HepG2 (cell line): Measurements from ENCODE around the gene UBL7. TPM values are rescaled to one million over a fixed set of nuclear protein-coding genes. Genes with fewer than 3 reads are reported as not detected.

Source experiments
- ATM ChIP-seq: fragments of 450-650 bp; IDR thresholded peaks from 2 replicates; pipeline ENCODE4 v1.7.1; 2017; ENCODE audit warnings: mild to moderate bottlenecking, borderline replicate concordance
- HNRNPL ChIP-seq: fragments of 200-400 bp; formaldehyde crosslinking; IDR thresholded peaks from 2 replicates; pipeline ENCODE4 v1.6.1; 2017; ENCODE audit warnings: mild to moderate bottlenecking, low read depth, low read length
- HOXD1 ChIP-seq: sonication (generic); formaldehyde crosslinking; IDR thresholded peaks from 2 replicates; pipeline ENCODE4 v1.5.0; 2020; ENCODE audit warnings: missing genetic modification reagents
- IKZF1 ChIP-seq: fragments of 450-650 bp; IDR thresholded peaks from 2 replicates; pipeline ENCODE4 v1.7.1; 2016
- KLF11 ChIP-seq: IDR thresholded peaks from 2 replicates; pipeline ENCODE4 v1.6.1; 2016; ENCODE audit warnings: missing compliant biosample characterization
- KLF6 ChIP-seq: IDR thresholded peaks from 2 replicates; pipeline ENCODE4 v1.8.0; 2016; ENCODE audit warnings: missing biosample characterization, missing genetic modification reagents
- MLXIP ChIP-seq: sonication (generic); formaldehyde crosslinking; IDR thresholded peaks from 2 replicates; pipeline ENCODE4 v1.9.0; 2021; ENCODE audit warnings: missing genetic modification reagents, borderline replicate concordance
- NFIB ChIP-seq: sonication (generic); formaldehyde crosslinking; IDR thresholded peaks from 2 replicates; pipeline ENCODE4 v1.9.0; 2021; ENCODE audit warnings: missing genetic modification reagents, mild to moderate bottlenecking, borderline replicate concordance
- RXRA ChIP-seq: sonication (generic); formaldehyde crosslinking; IDR thresholded peaks from 2 replicates; pipeline ENCODE4 v1.5.1; 2020; ENCODE audit warnings: missing genetic modification reagents
- SMARCE1 ChIP-seq: fragments of 450-650 bp; IDR thresholded peaks from 2 replicates; pipeline ENCODE4 v1.6.1; 2017; ENCODE audit warnings: borderline replicate concordance
- SNRNP70 ChIP-seq: fragments of 200-400 bp; formaldehyde crosslinking; IDR thresholded peaks from 2 replicates; pipeline ENCODE4 v1.6.1; 2017; ENCODE audit warnings: mild to moderate bottlenecking, low read depth, low read length, moderate library complexity
- ZBTB21 ChIP-seq: sonication (generic); formaldehyde crosslinking; IDR thresholded peaks from 2 replicates; pipeline ENCODE4 v1.4.0; 2020; ENCODE audit warnings: missing genetic modification reagents
- ZBTB42 ChIP-seq: sonication (generic); formaldehyde crosslinking; IDR thresholded peaks from 2 replicates; pipeline ENCODE4 v1.5.0; 2020; ENCODE audit warnings: mild to moderate bottlenecking, missing genetic modification reagents
- ZHX2 ChIP-seq, 2 experiments: sonication (generic) in 1 of 2; formaldehyde crosslinking in 1 of 2; IDR thresholded peaks; 2 replicates each; pipeline versions ENCODE4 v1.6.1 to v1.9.0; 2014 to 2022; ENCODE audit warnings: antibody characterized with exemption in 1 of 2, borderline replicate concordance in 1 of 2, inconsistent platforms in 1 of 2, low read depth in 1 of 2, missing genetic modification reagents in 1 of 2
- ZNF17 ChIP-seq: sonication (generic); formaldehyde crosslinking; IDR thresholded peaks from 2 replicates; pipeline ENCODE4 v1.5.0; 2020; ENCODE audit warnings: mild to moderate bottlenecking, missing genetic modification reagents
- ZNF232 ChIP-seq: sonication (generic); formaldehyde crosslinking; IDR thresholded peaks from 2 replicates; pipeline ENCODE4 v1.4.0; 2020; ENCODE audit warnings: missing genetic modification reagents, borderline replicate concordance
- ZNF367 ChIP-seq: sonication (generic); formaldehyde crosslinking; IDR thresholded peaks from 2 replicates; pipeline ENCODE4 v1.4.0; 2020; ENCODE audit warnings: missing genetic modification reagents, borderline replicate concordance
- ZNF503 ChIP-seq: sonication (generic); formaldehyde crosslinking; IDR thresholded peaks from 2 replicates; pipeline ENCODE4 v1.4.0; 2020; ENCODE audit warnings: missing genetic modification reagents
- ZNF749 ChIP-seq: sonication (generic); formaldehyde crosslinking; IDR thresholded peaks from 2 replicates; pipeline ENCODE4 v1.8.0; 2022; ENCODE audit warnings: mild to moderate bottlenecking, missing genetic modification reagents, moderate library complexity, borderline replicate concordance
- ZSCAN31 ChIP-seq: sonication (generic); formaldehyde crosslinking; IDR thresholded peaks from 2 replicates; pipeline ENCODE4 v1.5.0; 2020; ENCODE audit warnings: low read depth, mild to moderate bottlenecking, missing genetic modification reagents
- polyA plus RNA-seq, 8 experiments: library from polyadenylated mRNA; depleted of rRNA in 3 of 8; stranded (reverse) in 7 of 8; unstranded in 1 of 8; fragments of >200 nt; fragmentation: Illumina TruSeq in 4 of 8; extraction: Trizol in 4 of 8; gene quantifications; 2 replicates each; pipeline versions ENCODE4 v1.2.1 to v1.2.3, GENCODE V29; 2011 to 2016; ENCODE audit warnings: low read depth in 4 of 8, missing spikeins in 1 of 8, mixed read lengths in 1 of 8; ENCODE audit not compliant: insufficient read depth in 1 of 8
- total RNA-seq, 5 experiments: library from RNA; depleted of rRNA; stranded (reverse); fragments of >200 nt; fragmentation: Illumina TruSeq; extraction: Trizol; gene quantifications; 2 replicates each; pipeline ENCODE4 v1.2.3, GENCODE V29; 2016; ENCODE audit warnings: low read depth in 1 of 5

The UBL7 gene
- total and polyA plus RNA-seq, 2 of the 13 experiments (the other 11 are each of a cell fraction or from before 2014, with no cell fraction given), result 55.0 to 63.5 TPM

GRCh38 chr15:74443100-74443909, 17.7 kb downstream of the UBL7 start (continued):
- TF ChIP-seq ZHX2 (IDR thresholded peaks at IDR 0.05; ENCODE audit: low read depth) (peak; percentile 50; the same call in 1 of the 2 replicates), ZHX2 (CRISPR knock-in tag; IDR thresholded peaks at IDR 0.05; ENCODE audit: borderline replicate concordance) (no peak), ZNF17 (CRISPR knock-in tag) (no peak), HNRNPL (no peak), KLF11 (CRISPR knock-in tag) (no peak), ZNF367 (CRISPR knock-in tag) (no peak), ZBTB21 (CRISPR knock-in tag) (no peak), HOXD1 (CRISPR knock-in tag) (peak; percentile 92), ZNF749 (CRISPR knock-in tag) (peak; percentile 78; the same call in 1 of the 2 replicates), SMARCE1 (no peak), ZNF232 (no peak), IKZF1 (no peak), RXRA (peak; percentile 97), ZBTB42 (no peak), ZNF503 (CRISPR knock-in tag) (peak; percentile 96), KLF6 (CRISPR knock-in tag) (no peak), SNRNP70 (no peak), NFIB (no peak), ZSCAN31 (CRISPR knock-in tag) (0 out of 2 replicates have a peak, but pooled peaks have one; percentile 41), ATM (no peak), MLXIP (CRISPR knock-in tag) (no peak)
